ENCODE results near the gene TNNI3.
"Not testable (repeated sequence)": the region's sequence is repeated elsewhere in the genome, so short reads cannot be mapped to it uniquely, and the experiment has no call there.

The TNNI3 gene

DNA sequence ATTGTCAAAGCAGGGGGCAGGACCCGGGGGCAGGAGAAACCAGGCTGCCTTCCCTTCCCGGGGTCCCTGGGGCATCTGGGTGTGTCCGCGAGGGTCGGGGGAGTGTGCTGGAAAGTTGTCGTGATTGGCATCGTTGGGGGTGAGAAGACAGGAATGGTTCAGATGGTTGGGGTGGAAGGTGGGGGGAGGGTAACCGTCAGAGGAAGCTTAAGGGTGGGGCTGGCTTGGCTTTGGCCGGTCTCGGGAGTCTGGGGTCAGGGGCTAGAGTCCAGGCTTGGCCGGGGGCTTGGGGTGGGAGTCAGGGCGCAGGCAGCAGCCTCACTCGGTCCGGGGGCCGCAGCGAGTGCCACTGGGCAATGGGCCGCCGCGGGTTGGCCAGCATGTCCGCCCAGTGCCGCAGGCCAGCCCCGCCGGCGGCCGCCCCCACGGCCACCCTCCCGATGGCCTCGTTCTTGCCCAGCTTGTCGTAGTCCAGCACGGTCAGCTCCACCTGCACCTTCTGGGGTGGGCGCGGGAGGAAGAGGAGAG is 15.7 kb upstream of the TNNI3 start:
- no peak for DNase-seq

DNA sequence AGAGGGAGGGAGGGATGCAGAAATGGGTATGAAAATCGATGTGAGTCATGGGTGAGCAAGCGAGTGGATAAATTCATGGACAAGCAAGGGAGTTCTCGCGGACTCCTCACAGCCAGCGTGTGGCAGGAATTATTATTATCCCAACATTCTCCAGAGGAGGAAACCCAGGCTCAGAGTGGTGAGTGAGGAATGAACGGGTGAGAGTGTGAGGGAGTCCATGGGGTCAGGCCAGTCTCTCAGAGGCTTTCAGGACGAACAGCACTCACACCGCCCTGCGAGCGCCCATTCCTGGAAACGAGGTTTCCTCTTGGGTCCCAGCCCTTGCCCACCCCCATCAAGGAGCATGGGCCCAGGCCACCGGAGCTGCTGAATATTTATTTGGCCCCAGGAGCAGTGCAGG is 15.2 kb upstream of the TNNI3 start:
- DNase-seq, result no peak

DNA sequence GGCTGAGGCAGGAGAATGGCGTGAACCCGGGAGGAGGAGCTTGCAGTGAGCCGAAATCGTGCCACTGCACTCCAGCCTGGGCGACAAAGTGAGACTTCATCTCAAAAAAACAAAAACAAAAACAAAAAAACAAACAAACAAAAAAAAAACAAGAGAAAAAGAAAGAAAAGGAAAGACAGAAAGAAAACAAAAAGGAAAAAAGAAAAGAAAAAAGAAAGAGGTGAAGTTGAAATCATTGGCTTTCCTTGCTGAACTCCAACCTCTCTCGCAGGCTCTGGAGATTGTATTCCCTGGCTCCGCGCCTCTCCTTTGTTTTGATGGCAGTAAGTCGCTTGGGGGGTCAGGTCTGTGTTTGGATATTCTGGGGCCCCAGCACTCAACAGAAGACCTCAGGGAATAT is 14.8 kb upstream of the TNNI3 start:
- DNase-seq, result not testable (repeated sequence)

DNA sequence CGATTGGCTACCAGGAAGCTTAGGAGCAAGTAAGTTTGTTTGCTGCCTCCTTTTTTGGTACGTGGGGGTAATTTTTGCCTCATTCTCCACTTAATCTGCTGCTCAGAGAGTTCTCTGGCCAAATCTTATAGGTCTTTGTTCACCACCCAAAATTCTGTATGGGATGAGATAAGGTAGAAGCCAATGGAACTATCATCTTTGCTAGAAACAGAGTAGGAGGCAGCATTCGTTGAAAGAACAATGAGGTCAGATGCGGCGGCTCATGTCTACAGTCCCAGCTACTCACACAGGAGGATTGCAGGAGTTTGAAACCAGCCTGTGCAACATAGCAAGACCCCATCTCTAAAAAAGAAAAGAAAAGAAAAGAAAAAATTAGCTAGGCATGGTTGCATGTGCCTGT is 13.9 kb upstream of the TNNI3 start:
- DNase-seq, result no peak

DNA sequence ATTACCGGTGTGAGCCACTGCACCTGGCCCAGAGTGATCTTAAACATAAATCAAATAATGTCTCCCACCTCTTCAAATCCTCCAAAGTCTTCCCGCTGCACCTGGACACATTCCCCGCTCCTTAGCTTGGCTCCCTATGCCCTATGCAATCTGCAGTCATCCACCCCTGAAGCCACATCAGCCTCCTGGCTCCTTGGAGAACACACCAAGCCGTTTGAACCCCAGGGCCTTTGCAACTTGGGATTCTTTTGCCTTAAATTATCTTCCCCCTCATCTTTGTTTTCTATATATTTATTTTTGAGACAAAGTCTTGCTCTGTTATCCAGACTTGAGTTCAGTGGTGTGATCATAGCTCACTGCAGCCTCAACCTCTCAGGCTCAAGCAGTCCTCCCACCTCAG is 11.6 kb upstream of the TNNI3 start:
- DNase-seq, result no peak

DNA sequence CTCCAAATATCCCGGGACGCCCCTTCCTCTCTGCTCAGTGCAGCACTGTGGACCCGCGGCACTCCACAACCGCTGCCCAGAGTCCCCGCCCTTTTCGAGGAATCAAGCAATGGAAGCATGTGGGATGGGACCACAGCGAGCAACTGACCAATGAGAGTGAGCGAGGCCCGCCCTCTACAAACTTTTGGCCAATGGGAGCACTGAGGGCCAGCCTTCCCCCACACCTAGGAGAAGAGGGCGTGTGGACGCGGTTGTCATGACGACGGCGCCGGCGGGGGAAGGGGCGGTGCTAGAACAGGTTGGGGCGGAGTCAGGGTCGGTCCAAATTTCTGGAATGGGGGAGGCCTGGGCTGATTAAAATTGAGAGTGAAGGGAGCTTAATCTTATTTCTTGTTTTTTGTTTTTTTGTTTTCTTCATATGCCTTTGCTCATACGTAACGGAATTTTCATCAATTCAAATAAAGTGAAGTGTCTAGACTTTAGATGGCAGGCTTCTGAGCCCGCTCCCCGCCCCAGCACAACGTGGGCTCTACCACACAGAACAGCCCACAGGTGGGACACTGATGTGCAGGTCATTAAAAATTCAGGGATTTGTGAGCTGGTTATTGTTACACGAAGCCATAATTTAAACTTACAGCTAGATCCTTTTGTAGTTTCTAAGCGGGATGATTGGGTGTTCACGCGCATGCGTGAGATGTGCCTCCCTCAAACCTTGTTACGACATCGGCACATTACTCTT is 9.2 kb upstream of the TNNI3 start, which contains the start of gene DNAAF3:
DNAAF3 (minus strand) TSS at position 84 of the 739 bp plus-strand sequence. CDS start 200 bp downstream, outside the sequence.
- peak; percentile 87 to 94 (median 90) for DNase-seq

DNA sequence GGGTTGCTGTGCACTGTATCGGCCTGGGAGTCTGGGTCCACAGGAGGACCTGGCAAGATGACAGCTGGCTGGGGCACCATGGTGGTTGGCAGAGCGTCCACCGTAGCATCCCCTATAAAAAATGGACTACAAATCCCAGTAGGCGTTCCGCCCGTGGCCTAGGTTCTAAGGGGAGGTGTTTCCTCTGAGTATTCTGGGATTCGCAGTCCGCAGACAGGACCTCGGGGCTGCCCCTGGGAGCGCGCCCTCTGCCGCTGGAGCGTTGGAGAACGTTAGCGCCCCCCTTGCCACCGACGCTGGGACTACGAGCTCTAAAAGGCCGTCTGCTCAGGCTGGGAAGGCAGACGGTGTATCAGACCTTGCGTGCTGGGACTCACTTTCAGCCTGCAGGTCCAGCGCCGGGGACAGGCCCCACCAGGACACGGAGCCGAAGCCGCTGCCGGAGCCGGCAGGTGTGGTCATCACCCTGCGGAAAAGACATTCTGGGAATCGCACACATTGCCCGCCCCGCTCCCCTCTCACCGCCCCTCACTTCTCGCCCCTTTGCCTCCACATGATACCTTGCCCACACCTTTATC is 8.5 kb upstream of the TNNI3 start:
- peak; percentile 59 to 79 (median 66) for DNase-seq

DNA sequence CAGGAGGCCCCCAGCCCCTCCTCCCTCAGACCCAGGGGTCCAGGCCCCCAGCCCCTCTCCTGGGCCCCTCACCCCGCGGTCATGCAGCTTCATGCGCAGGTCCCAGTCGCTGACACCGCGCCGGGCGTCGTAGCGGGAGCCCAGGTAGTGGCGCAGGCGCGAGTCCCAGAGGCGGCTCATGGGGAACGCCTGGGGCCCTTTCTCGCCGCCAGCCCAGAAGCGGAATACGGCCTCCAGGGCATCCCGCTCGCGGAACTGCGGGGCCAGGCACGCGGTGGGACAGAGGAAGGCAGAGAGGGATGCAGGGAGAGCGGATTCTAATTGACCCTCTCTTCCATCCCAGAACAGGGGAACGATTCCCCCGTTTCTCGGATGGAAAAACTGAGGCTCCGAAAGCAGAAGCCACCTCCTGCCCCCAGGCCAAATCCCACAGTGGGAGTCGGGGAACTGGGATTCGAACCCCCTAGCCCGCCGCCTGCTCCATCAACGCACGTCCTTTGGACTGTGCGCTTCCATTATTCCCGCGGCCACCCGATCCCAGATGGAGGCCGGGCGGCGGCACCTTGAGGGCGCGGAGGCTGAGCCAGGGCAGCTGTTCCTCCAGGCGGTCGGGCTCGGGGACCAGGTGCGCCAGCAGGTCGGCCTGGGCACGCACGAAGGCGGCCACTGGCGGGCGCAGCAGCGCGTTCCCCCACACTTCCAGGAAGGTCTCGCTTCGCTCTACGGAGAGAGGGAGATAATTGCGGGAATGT is 4.2 kb upstream of the TNNI3 start:
- DNase-seq, result no peak

DNA sequence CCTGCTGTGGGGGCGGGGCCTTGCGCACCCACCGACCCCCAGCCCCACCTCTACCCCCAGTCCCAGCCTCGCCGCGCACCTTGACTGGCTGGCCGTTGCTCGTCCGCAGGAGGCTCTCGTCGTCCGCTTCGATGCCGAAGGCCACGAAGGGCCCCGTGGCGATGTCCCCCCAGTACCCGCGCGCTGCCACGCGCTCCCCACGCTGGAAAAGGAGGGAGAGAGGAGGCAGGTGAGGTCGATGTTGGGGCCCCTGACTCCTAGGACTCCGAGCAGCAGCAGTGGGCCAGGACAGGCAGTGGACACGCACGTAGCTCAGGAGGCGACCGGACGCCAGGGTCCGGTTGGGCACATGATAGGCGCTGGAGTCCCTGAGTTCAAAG is 3.4 kb upstream of the TNNI3 start:
- no peak for DNase-seq

DNA sequence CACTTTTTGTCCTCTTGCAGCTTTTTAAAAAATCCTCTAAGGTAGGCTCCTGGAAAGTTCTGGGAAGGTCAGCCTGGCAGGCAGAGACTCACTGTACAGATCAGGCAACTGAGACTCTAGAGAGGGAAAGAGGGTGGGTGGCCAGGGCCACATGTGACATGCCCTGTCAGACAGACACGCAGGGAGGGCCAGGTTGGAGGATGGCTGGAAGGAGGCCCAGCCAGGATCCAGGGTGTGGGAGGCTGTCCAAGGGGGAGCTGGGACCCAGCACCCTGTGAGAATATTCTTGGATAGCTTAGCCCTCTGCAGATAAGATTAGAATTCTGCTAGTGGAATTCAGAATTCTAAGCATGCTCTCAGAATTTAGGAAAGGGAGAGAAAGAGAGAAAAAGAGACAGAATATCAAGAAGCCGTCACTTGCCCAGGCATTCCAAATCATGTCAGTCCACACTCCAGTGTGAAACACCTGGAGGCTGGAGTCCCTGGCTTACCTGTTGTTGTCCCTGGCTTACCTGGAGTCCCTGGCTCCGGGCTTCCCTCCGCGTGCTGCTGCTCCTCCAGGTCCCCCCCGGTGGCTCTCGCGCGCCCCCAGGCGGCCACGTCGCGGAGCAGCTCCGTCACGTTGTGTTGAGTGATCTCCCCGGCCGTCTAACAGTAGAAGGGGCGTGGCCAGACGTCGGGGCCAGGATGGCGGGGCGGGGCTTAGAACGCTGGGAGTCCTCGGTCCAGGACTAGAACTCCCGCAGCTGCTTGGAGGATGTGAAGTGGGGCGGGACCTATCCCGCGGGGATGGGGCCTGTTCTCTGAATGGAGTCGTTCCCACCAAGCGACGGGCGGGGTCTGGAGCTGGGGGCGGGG is 2.8 kb upstream of the TNNI3 start:
- peak; percentile 89 to 93 (median 92) for DNase-seq

DNA sequence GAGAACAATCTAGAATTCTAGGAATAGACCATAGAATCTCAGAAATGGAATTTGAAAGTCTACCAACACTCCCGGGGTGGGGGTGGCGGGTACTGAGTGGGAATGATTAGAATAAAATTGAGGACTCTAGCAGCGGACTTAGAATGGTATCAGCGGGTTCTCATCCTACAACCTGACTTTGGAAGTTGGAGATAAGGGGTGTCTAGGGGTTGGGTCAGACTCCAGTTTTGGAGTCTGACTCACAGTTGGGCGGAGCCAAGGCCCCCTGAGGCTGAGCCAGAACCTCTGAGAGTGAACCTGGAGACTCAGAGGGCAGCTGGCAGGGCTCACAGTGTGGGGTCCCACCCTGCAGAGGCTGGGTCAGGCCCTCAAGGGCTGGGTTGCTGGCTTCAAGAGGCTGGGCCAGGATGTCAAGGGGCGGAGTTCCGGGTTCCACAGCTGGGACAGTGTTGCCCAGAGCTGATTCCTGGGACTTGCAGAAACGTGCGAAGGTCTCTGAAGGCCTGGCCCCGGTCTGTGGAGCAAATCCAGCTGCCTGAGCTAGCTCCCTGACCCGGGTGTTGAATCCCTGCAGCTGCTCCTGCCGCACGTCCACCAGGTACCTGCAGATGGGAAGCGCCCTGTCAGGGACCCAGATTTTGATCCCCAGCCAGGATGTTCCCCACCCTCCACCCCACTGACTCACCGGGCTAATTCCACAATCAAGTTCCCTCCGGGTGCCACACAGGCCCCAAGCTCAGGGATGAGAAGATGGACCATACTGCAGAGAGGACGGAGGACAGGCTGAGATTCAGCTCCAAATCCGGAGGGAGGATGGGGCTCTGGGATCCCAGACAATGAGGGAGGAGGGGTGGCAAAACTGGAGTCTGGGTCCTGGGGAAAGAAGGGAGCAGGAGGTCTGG is 1.6 kb upstream of the TNNI3 start:
- DNase-seq, result no peak

DNA sequence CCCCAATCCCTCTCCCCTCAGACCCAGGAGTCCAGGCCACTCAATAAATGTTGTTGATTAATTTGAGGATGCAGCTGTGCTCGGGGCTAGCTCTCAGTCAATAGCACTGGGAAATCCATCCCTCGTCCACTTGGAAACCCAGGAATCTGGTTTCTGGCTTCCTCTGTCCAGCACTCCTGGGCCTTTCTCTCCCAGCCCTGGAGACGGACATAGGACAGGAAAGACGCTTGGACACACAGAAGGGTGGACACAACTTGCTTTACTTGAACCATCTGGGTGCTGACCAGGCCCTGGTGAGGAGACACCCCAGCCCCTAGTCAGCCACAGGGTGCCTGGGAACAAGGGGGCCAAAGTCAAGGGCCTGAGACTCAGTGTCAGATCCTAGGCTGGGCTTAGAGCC is 891 bp upstream of the TNNI3 start:
- DNase-seq, result no peak

DNA sequence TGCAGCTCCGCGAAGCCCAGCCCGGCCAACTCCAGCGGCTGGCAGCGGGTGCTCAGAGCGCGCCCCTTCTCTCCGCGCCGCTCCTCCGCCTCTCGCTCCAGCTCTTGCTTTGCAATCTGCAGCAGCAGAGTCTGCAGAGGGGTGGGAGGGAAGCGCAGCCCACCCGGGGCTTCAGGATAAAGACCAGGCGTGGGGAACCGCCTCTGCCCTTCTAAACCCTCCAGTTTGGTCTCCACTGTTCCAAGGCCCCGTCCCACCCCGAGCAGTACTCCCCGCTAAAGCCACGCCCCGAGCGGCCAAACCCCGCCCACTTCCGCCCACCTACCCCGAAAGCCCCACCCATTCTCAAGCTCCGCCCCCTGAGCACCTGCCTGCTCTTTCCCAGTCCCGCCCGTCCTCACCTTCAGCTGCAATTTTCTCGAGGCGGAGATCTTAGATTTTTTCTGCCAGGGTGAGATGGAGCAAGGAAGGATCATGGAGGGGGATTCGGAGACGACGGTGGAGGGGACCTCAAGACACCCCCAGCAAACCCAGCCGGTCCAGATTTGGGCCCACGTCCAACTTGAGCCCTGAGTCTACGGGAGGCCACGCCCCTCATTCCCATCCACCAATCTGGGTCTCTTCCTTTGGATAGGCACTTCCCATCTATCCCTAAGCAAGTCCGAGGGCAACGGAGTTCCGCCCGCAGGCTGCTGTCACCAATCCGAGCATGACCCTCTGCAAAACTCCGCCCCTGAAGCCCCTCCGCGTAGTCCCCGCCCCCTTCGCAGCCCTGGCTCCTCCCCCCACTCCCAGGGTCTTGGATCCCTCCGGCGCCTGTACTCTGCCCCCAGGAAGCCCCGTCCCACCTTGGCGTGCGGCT is 1.1 kb downstream of the TNNI3 start:
- peak in 3 of 4 experiments; percentile 23 to 43 (median 31) for DNase-seq

DNA sequence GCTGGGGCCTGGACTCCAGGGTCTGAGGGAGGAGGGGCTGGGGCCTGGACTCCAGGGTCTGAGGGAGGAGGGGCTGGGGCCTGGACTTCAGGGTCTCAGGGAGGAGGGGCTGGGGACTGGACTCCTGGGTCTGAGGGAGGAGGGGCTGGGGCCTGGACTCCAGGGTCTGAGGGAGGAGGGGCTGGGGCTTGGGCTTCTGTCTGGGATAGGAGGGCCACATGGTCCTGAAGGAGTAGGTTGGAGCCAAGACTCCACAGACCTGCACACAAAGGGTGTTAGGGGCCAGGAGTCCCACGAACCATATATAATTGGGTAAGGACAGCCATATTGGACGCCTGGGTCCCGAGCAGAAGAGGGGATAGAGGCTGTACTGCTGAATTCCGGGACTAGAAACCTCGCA is 1.7 kb downstream of the TNNI3 start:
- DNase-seq, result not testable (repeated sequence)

DNA sequence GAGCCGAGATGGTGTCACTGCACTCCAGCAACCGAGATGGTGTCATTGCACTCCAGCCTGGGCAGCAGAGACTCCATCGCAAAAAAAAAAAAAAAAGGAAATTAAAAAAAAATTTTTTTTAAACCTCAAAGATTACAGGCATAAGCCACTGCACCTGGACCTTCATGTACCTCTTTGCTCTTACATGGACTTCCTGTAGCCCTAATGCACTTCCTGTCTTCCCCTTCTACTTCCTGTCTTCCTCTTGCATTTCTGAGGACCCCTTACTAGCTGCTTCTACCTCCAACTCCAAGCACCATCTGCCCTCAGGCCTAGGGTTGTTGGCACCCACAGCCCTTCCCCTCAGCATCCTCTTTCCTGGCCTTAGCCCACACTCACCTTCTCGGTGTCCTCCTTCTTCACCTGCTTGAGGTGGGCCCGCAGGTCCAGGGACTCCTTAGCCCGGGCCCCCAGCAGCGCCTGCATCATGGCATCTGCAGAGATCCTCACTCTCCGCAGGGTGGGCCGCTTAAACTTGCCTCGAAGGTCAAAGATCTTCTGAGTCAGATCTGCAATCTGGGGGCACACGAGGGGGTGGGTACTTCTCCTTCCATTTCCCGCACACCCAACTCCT is 3.8 kb downstream of the TNNI3 start:
- no peak for DNase-seq

DNA sequence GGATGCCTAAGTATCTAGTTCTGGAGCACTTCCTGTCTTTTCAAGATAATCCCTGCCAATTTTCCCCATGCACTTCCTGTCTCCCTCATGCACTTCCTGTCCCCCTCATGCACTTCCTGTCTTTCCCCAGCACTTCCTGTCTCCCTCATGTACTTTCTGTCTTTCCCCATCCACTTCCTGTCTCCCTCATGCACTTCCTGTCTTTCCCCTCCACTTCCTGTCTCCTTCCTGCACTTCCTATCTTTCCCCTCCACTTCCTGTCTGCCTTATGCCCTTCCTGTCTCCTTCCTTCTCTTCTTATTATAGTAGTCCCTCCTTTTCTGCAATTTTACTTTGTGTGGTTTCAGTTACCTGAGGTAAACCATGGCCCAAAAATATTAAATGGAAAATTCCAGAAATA is 5.5 kb downstream of the TNNI3 start:
- no peak for DNase-seq

DNA sequence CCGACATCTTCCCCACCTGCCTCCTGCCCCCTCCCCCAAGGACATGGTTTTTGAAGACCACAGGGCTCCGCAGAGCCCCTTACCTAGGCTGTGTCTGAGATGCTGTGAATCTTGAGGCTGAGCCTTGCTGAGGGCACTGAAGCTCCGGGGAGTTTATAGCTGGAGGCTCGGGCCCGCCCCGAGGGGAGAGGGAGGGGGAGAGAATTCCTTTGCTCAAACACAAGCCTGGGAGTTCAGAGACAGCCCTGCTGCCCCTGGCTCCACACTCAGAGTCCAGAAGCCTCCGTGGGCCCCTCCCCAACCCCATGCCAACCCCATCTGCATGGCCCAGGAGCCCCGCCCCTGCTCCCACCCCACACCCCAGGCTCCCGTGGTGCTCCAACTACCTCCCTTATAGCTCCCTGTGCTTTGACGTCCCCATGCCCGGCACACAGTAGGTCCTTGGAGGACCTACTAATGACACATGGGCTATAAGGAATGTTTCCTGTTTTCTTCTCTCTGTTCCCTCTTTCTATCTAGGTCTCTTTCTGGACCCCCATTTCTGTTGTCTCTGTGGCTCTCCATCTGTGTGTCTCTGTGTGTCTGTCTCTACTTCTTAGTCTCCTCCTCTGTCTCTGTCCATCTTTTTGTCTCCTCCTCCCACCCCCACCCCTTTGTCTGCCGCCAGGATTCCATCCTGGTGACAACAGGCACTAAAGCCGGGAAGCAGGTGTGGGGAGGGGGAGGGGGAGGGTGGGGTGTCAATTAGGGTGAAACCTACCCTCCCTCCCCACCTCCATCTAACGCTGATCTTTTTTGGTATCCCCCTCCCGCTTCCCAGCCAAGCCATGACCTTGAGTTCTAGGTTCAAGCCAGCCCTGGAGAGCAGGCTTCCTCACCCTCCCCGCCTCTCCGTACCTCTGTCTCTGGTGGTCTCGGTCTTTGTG is 8.2 kb downstream of the TNNI3 start, which contains the start of gene TNNT1:
TNNT1 (minus strand) TSS at position 129 of the 926 bp plus-strand sequence. CDS start 2,049 bp downstream, outside the sequence.
- DNase-seq, result no peak

DNA sequence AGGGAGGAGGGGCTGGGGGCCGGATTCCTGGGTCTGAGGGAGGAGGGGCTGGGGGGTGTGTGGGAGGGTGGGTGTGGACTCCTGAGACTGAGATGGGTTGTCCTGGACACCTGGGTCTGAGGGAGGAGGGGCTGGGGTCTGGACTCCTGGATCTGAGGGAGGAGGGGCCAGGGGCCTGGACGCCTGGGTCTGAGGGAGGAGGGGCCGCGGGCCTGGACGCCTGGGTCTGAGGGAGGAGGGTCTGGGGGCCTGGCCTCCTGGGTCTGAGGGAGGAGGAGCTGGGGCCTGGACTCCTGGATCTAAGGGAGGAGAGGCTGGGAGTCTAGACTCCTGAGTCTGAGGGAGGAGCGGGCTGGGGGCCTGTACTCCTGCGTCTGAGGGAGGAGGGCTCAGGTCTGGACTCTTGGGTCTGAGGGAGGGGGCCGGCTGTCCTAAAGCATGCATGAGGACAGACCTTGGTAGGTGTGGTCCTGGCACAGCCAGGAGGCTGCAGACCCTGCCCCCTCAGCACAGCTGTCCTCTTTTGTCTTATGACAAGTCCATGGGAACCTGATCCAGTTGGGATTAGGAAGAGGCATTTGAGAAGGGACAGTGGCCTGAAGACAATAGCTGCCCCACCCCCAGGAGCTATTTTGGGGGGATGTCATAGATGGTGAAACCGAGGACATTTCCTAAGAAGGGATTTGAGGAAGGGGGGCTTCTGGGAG is 9.8 kb downstream of the TNNI3 start:
- DNase-seq, result no peak

Data from suppressor macrophage (primary cell).